Right atrium auricular region (tissue), 2 donors: ENCODE data around the gene CDR2. TPM values are rescaled to one million over a fixed set of nuclear protein-coding genes. Genes with fewer than 3 reads are reported as not detected.

Experiments
- DNase-seq: peaks from one replicate; pipeline ENCODE4 v3.0.0-alpha.2; 2019; ENCODE audit warnings: low spot score
- H3K27ac ChIP-seq, 2 donors: fragments of 200-600 bp; sonication (generic); 1 replicate in 1 of 2; 2 replicates in 1 of 2; pipeline ENCODE4 v1.5.1; 2016 to 2019
- H3K27me3 ChIP-seq, 2 donors: fragments of 200-600 bp; sonication (generic); one replicate each; pipeline versions ENCODE4 v1.5.1 to v1.6.0; 2017 to 2019
- H3K36me3 ChIP-seq: fragments of 200-600 bp; sonication (generic); one replicate; pipeline ENCODE4 v1.5.1; 2016
- H3K4me1 ChIP-seq, 2 donors: fragments of 200-600 bp; sonication (generic); one replicate each; pipeline versions ENCODE4 v1.5.1 to v1.6.0; 2017 to 2019
- H3K4me3 ChIP-seq, 2 donors: fragments of 200-600 bp; sonication (generic); 1 replicate in 1 of 2; 2 replicates in 1 of 2; pipeline ENCODE4 v1.5.1; 2017 to 2019; ENCODE audit warnings: mild to moderate bottlenecking in 1 of 2, moderate library complexity in 1 of 2
- H3K9me3 ChIP-seq, 2 donors: fragments of 200-600 bp; sonication (generic); one replicate each; pipeline ENCODE4 v1.5.1; 2019
- CTCF ChIP-seq, 2 donors: fragments of 200-600 bp; sonication (generic); IDR thresholded peaks; one replicate each; pipeline ENCODE4 v1.5.1; 2019; ENCODE audit warnings: antibody characterized with exemption in 2 of 2
- total RNA-seq, 2 donors: library from RNA; depleted of rRNA; stranded (reverse); fragments of >200 nt; gene quantifications; one replicate each; pipeline ENCODE4 v1.1.0, GENCODE V29; 2016

The CDR2 gene
- total RNA-seq, 2 donors from 2014 or later, result 7.2 to 16.1 TPM

- TF ChIP-seq CTCF (IDR thresholded peaks at IDR 0.05), result no peak
- peaks cover 91% of the 10 kb centered on the region for H3K36me3 ChIP-seq
- H3K27ac ChIP-seq, result no peak overlapping the region
These were observed 61.3 kb downstream of the CDR2 start for GRCh38 chr16:22312897-22313781.

GRCh38 chr16:22311520-22311919 is 62.9 kb downstream of the CDR2 start:
- Histone ChIP-seq H3K4me3 (no peak overlapping the region), H3K27ac (no peak overlapping the region), H3K4me1 (no peaks in the 10 kb centered on the region), H3K36me3 (peaks cover 91% of the 10 kb centered on the region), H3K27me3 (no peaks in the 10 kb centered on the region), H3K9me3 (no peaks in the 10 kb centered on the region)
- no peak for DNase-seq
- no peak for TF ChIP-seq CTCF (IDR thresholded peaks at IDR 0.05)

More at GRCh38 chr16:22312897-22313781, 61.3 kb downstream of the CDR2 start:
- Histone ChIP-seq H3K4me3 (no peak overlapping the region), H3K27me3 (no peaks in the 10 kb centered on the region), H3K4me1 (no peaks in the 10 kb centered on the region), H3K9me3 (no peaks in the 10 kb centered on the region)
- no peak for DNase-seq

- Histone ChIP-seq H3K27ac (no peak overlapping the region), H3K36me3 (peaks cover 91% of the 10 kb centered on the region), H3K4me1 (no peaks in the 10 kb centered on the region), H3K4me3 (no peak overlapping the region), H3K27me3 (no peaks in the 10 kb centered on the region), H3K9me3 (no peaks in the 10 kb centered on the region)
- TF ChIP-seq CTCF (IDR thresholded peaks at IDR 0.05), result no peak
- DNase-seq, result no peak
These were observed 65.4 kb downstream of the CDR2 start for GRCh38 chr16:22308824-22309520.

GRCh38 chr16:22307838-22308237 is 66.6 kb downstream of the CDR2 start:
- H3K27me3 ChIP-seq, result no peaks in the 10 kb centered on the region
- DNase-seq, result no peak
- H3K36me3 ChIP-seq, result peaks cover 88% of the 10 kb centered on the region
- H3K4me3 ChIP-seq, result no peak overlapping the region
- TF ChIP-seq CTCF (IDR thresholded peaks at IDR 0.05), result no peak
- no peak overlapping the region for H3K27ac ChIP-seq
- H3K4me1 ChIP-seq, result no peaks in the 10 kb centered on the region
- no peaks in the 10 kb centered on the region for H3K9me3 ChIP-seq

GRCh38 chr16:22306788-22307187 is 67.6 kb downstream of the CDR2 start:
- H3K9me3 ChIP-seq, result no peaks in the 10 kb centered on the region
- TF ChIP-seq CTCF (IDR thresholded peaks at IDR 0.05), result no peak
- no peaks in the 10 kb centered on the region for H3K4me1 ChIP-seq
- H3K27ac ChIP-seq, result no peak overlapping the region
- DNase-seq, result no peak
- no peak overlapping the region for H3K4me3 ChIP-seq
- H3K36me3 ChIP-seq, result peaks cover 86% of the 10 kb centered on the region
- no peaks in the 10 kb centered on the region for H3K27me3 ChIP-seq
